ENCODE measurements around the gene TOMM5.

The TOMM5 gene

DNA sequence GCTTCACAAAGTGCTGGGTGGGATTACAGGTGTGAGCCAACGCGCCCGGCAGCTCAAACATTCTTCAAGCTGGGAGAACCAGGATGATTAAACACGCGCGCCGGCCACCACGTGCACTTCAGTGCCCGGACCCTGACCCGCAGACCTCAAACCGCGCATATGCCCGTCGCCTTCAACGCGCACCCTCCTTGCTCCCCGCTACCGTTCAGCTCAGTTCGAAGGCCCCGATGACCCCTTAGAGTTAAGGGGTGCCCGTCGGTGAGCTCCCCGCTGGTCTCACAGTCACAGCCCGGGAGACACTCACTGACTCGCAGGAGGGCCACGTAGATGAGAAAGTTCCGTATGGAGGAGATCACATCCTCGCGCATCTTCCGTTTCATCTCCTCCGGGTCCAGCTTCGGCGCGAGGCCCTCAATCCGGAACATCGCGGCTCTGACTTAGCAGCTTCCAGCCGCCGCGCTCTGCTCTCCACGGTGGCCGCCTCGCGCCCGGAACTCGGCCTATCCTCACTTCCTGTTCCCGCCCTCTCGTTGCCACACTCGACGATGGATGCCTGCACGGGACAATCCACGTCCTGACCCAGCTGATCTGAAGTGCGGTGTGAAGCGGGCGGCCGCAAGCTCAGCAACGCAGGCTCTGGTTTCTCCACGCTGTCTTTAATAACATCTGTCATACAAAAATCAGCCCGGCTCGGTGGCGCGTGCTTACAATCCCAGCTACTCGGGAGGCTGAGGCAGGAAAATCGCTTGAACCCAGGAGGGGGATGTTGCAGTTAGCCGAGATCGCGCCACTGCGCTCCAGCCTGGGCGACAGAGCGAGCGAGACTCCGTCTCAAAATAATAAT lies at the start of gene TOMM5:
Gene TOMM5, minus strand, starts transcription at position 490 of the 844 bp plus-strand sequence. Its CDS starts 65 bp downstream, at position 425.
- no peaks in the 10 kb centered on the region for H3K9me3 ChIP-seq (replicated peaks; ENCODE audit: insufficient read depth, low read length)
- H4K20me1 ChIP-seq (ENCODE audit: insufficient read depth, low read length): peaks cover 24% of the 10 kb centered on the region
- H3K36me3 ChIP-seq (replicated peaks; ENCODE audit: insufficient read depth, low read length): peaks cover 20% of the 10 kb centered on the region
- H3K9ac ChIP-seq (ENCODE audit: low read length): peak within 1 kb of the TSS; percentile 96
- H3K4me2 ChIP-seq (ENCODE audit: low read depth, low read length): peak within 1 kb of the TSS; percentile 64; the same call in 1 of the 2 replicates
- H3K4me3 ChIP-seq (ENCODE audit: low read length): peak within 1 kb of the TSS; percentile 100
- H3F3A ChIP-seq (ENCODE audit: insufficient read depth, low read length): peaks cover 8% of the 10 kb centered on the region
- no peak for TF ChIP-seq EZH2phosphoT487 (IDR thresholded peaks at IDR 0.05; ENCODE audit: low read length)
- no peak for TF ChIP-seq EZH2 (optimal IDR thresholded peaks at IDR 0.05; ENCODE audit: low read depth, low read length)
- TF ChIP-seq, protein P1, sequence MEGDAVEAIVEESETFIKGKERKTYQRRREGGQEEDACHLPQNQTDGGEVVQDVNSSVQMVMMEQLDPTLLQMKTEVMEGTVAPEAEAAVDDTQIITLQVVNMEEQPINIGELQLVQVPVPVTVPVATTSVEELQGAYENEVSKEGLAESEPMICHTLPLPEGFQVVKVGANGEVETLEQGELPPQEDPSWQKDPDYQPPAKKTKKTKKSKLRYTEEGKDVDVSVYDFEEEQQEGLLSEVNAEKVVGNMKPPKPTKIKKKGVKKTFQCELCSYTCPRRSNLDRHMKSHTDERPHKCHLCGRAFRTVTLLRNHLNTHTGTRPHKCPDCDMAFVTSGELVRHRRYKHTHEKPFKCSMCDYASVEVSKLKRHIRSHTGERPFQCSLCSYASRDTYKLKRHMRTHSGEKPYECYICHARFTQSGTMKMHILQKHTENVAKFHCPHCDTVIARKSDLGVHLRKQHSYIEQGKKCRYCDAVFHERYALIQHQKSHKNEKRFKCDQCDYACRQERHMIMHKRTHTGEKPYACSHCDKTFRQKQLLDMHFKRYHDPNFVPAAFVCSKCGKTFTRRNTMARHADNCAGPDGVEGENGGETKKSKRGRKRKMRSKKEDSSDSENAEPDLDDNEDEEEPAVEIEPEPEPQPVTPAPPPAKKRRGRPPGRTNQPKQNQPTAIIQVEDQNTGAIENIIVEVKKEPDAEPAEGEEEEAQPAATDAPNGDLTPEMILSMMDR (IDR thresholded peaks at IDR 0.05; ENCODE audit: low read length): no peak
- H3K27me3 ChIP-seq (replicated peaks; ENCODE audit: insufficient read depth, low read length): no peaks in the 10 kb centered on the region
- H3K27ac ChIP-seq (ENCODE audit: low read length): peak within 1 kb of the TSS; percentile 76
- H3K79me2 ChIP-seq (ENCODE audit: low read length): peaks cover 51% of the 10 kb centered on the region
- H3K4me1 ChIP-seq (ENCODE audit: low read length): peaks cover 17% of the 10 kb centered on the region
- H3K9me2 ChIP-seq (replicated peaks; ENCODE audit: insufficient read depth, low read length): no peaks in the 10 kb centered on the region
- peak; percentile 92 for DNase-seq
- H2AFZ ChIP-seq (ENCODE audit: low read length): peak within 1 kb of the TSS; percentile 73

DNA sequence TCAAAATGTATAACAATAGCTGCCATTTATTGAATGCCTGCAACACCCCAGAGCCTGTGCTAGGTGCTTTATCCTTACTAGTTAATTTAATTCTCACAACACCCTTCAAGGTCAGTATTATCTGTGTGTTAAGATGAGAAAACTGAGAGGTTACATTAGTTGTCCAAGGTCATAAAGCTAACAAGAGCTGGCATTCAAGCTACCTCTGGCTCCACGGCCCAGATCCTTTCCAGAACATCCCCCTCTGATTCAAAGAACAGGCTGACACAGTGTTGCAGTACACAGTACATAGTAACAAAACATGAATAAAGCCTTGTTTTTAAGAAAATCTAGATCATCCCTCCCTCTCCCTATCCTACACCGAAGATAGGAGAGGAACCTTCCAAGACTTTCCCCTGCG lies 48.9 kb upstream of the TOMM5 start:
- H3K4me1 ChIP-seq (ENCODE audit: low read length): no peaks in the 10 kb centered on the region
- no peak for TF ChIP-seq EZH2 (optimal IDR thresholded peaks at IDR 0.05; ENCODE audit: low read depth, low read length)
- TF ChIP-seq, protein P1 (IDR thresholded peaks at IDR 0.05; ENCODE audit: low read length): no peak
- no peak overlapping the region for H2AFZ ChIP-seq (ENCODE audit: low read length)
- H3K79me2 ChIP-seq (ENCODE audit: low read length): no peaks in the 10 kb centered on the region
- no peak for DNase-seq
- no peak overlapping the region for H3K27ac ChIP-seq (ENCODE audit: low read length)
- H4K20me1 ChIP-seq (ENCODE audit: insufficient read depth, low read length): no peaks in the 10 kb centered on the region
- 0 out of 2 replicates have a peak, but pooled peaks cover 5% of the 10 kb centered on the region for H3K27me3 ChIP-seq (replicated peaks; ENCODE audit: insufficient read depth, low read length)
- no peak overlapping the region for H3K4me2 ChIP-seq (ENCODE audit: low read depth, low read length)
- no peaks in the 10 kb centered on the region for H3K9me2 ChIP-seq (replicated peaks; ENCODE audit: insufficient read depth, low read length)
- no peaks in the 10 kb centered on the region for H3K36me3 ChIP-seq (replicated peaks; ENCODE audit: insufficient read depth, low read length)
- H3K4me3 ChIP-seq (ENCODE audit: low read length): no peak overlapping the region
- H3K9me3 ChIP-seq (replicated peaks; ENCODE audit: insufficient read depth, low read length): no peaks in the 10 kb centered on the region
- H3K9ac ChIP-seq (ENCODE audit: low read length): no peak overlapping the region
- H3F3A ChIP-seq (ENCODE audit: insufficient read depth, low read length): no peaks in the 10 kb centered on the region

DNA sequence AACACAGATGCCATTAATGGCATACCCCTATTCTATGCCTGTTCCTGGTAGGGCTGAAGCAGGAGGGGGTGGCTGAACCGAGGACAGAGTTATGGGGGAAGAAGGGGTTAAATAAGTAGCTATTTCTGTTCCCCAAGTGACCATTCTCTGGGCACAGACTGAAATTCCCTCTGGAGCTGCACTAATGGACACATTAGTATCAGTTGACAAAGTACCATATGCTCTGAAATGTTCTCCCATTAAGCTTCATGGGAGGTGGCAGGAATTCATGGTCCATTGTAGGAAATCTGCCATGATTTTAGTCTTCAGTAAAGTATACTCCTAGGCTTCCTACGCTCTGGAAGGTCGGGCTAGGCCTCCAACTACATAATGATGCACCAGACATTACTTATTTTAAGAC lies 47.8 kb upstream of the TOMM5 start:
- H3K36me3 ChIP-seq (replicated peaks; ENCODE audit: insufficient read depth, low read length): no peaks in the 10 kb centered on the region
- no peaks in the 10 kb centered on the region for H4K20me1 ChIP-seq (ENCODE audit: insufficient read depth, low read length)
- TF ChIP-seq EZH2phosphoT487 (IDR thresholded peaks at IDR 0.05; ENCODE audit: low read length): no peak
- TF ChIP-seq EZH2 (optimal IDR thresholded peaks at IDR 0.05; ENCODE audit: low read depth, low read length): no peak
- TF ChIP-seq, protein P1 (IDR thresholded peaks at IDR 0.05; ENCODE audit: low read length): no peak
- no peak overlapping the region for H3K4me2 ChIP-seq (ENCODE audit: low read depth, low read length)
- no peak overlapping the region for H3K27ac ChIP-seq (ENCODE audit: low read length)
- H3K4me3 ChIP-seq (ENCODE audit: low read length): no peak overlapping the region
- H3K4me1 ChIP-seq (ENCODE audit: low read length): no peaks in the 10 kb centered on the region
- DNase-seq: no peak
- no peak overlapping the region for H2AFZ ChIP-seq (ENCODE audit: low read length)
- no peaks in the 10 kb centered on the region for H3F3A ChIP-seq (ENCODE audit: insufficient read depth, low read length)
- no peak overlapping the region for H3K9ac ChIP-seq (ENCODE audit: low read length)
- no peaks in the 10 kb centered on the region for H3K9me3 ChIP-seq (replicated peaks; ENCODE audit: insufficient read depth, low read length)
- 0 out of 2 replicates have a peak, but pooled peaks cover 1% of the 10 kb centered on the region for H3K27me3 ChIP-seq (replicated peaks; ENCODE audit: insufficient read depth, low read length)
- no peaks in the 10 kb centered on the region for H3K79me2 ChIP-seq (ENCODE audit: low read length)
- H3K9me2 ChIP-seq (replicated peaks; ENCODE audit: insufficient read depth, low read length): no peaks in the 10 kb centered on the region
